ENCODE results near the gene FILIP1. TPM values are rescaled to one million over a fixed set of nuclear protein-coding genes. Genes with fewer than 3 reads are reported as not detected.
A peak's percentile ranks its signal among the peaks of the same experiment; 100 is the strongest.

Gene FILIP1
- total and polyA plus RNA-seq, 4 donors = 2.0 to 10.4 (median 5.4) TPM

GRCh38 chr6:75250552-75250951, 243.0 kb downstream of the FILIP1 start:
- no peaks in the 10 kb centered on the region for H3K4me1 ChIP-seq (ENCODE audit: control insufficient read depth, insufficient read depth, low read length)
- no peak overlapping the region for H3K27ac ChIP-seq (ENCODE audit: low read depth, low read length)
- no CpG with 5 or more reads among the region's 2 CpGs for WGBS (ENCODE audit: insufficient coverage)
- no peaks in the 10 kb centered on the region for H3K36me3 ChIP-seq (ENCODE audit: control insufficient read depth, insufficient read depth, low read length)
- no peaks in the 10 kb centered on the region for H3K9me3 ChIP-seq (ENCODE audit: control insufficient read depth, insufficient read depth, low read length)
- DNase-seq (ENCODE audit: low read depth in 4 of 6, low spot score in 6 of 6) = no peak
- H3K4me3 ChIP-seq (ENCODE audit: low read depth, low read length) = no peak overlapping the region
- H3K27me3 ChIP-seq (ENCODE audit: control insufficient read depth, insufficient read depth, low read length) = no peaks in the 10 kb centered on the region

GRCh38 chr6:75249837-75250236, 243.8 kb downstream of the FILIP1 start:
- Histone ChIP-seq H3K9me3 (ENCODE audit: control insufficient read depth, insufficient read depth, low read length) (no peaks in the 10 kb centered on the region), H3K27me3 (ENCODE audit: control insufficient read depth, insufficient read depth, low read length) (no peaks in the 10 kb centered on the region), H3K36me3 (ENCODE audit: control insufficient read depth, insufficient read depth, low read length) (no peaks in the 10 kb centered on the region), H3K4me1 (ENCODE audit: control insufficient read depth, insufficient read depth, low read length) (no peaks in the 10 kb centered on the region), H3K4me3 (ENCODE audit: low read depth, low read length) (no peak overlapping the region), H3K27ac (ENCODE audit: low read depth, low read length) (no peak overlapping the region)
- no peak for DNase-seq (ENCODE audit: low read depth in 4 of 6, low spot score in 6 of 6)

GRCh38 chr6:75246386-75246785, 247.2 kb downstream of the FILIP1 start:
- Histone ChIP-seq H3K4me3 (ENCODE audit: low read depth, low read length) (no peak overlapping the region), H3K4me1 (ENCODE audit: control insufficient read depth, insufficient read depth, low read length) (peaks cover 14% of the 10 kb centered on the region), H3K36me3 (ENCODE audit: control insufficient read depth, insufficient read depth, low read length) (peaks cover 2% of the 10 kb centered on the region), H3K27ac (ENCODE audit: low read depth, low read length) (no peak overlapping the region), H3K9me3 (ENCODE audit: control insufficient read depth, insufficient read depth, low read length) (no peaks in the 10 kb centered on the region), H3K27me3 (ENCODE audit: control insufficient read depth, insufficient read depth, low read length) (no peaks in the 10 kb centered on the region)
- 100% methylated on average over 1 of the region's 2 CpGs for WGBS (ENCODE audit: insufficient coverage)
- DNase-seq (ENCODE audit: low read depth in 4 of 6, low spot score in 6 of 6) = no peak

GRCh38 chr6:75244063-75244584, 249.5 kb downstream of the FILIP1 start:
- H3K4me1 ChIP-seq (ENCODE audit: control insufficient read depth, insufficient read depth, low read length) = peaks cover 14% of the 10 kb centered on the region
- no peaks in the 10 kb centered on the region for H3K27me3 ChIP-seq (ENCODE audit: control insufficient read depth, insufficient read depth, low read length)
- H3K36me3 ChIP-seq (ENCODE audit: control insufficient read depth, insufficient read depth, low read length) = peaks cover 7% of the 10 kb centered on the region
- no peak for DNase-seq (ENCODE audit: low read depth in 4 of 6, low spot score in 6 of 6)
- peak overlapping the region; percentile 96 for H3K27ac ChIP-seq (ENCODE audit: low read depth, low read length)
- H3K4me3 ChIP-seq (ENCODE audit: low read depth, low read length) = peak overlapping the region; percentile 94
- WGBS (ENCODE audit: insufficient coverage) = 27% methylated on average over 5 of the region's 15 CpGs
- H3K9me3 ChIP-seq (ENCODE audit: control insufficient read depth, insufficient read depth, low read length) = no peaks in the 10 kb centered on the region

- Histone ChIP-seq H3K4me1 (ENCODE audit: control insufficient read depth, insufficient read depth, low read length) (peaks cover 14% of the 10 kb centered on the region), H3K27ac (ENCODE audit: low read depth, low read length) (peak within 1 kb of the TSS; percentile 96), H3K27me3 (ENCODE audit: control insufficient read depth, insufficient read depth, low read length) (no peaks in the 10 kb centered on the region), H3K9me3 (ENCODE audit: control insufficient read depth, insufficient read depth, low read length) (no peaks in the 10 kb centered on the region), H3K36me3 (ENCODE audit: control insufficient read depth, insufficient read depth, low read length) (peaks cover 11% of the 10 kb centered on the region), H3K4me3 (ENCODE audit: low read depth, low read length) (peak within 1 kb of the TSS; percentile 94)
- peak; percentile 89 to 99 (median 90) for DNase-seq (ENCODE audit: low read depth in 4 of 6, low spot score in 6 of 6)
- 0% methylated on average over 33 of the region's 36 CpGs for WGBS (ENCODE audit: insufficient coverage)
Measured at GRCh38 chr6:75243333-75244062, 250.1 kb downstream of the FILIP1 start, which contains the start of gene COX7A2. Gene COX7A2 (minus strand): TSS chr6:75243801. CDS start chr6:75243734, 67 bp downstream.

Small RNAs within 50 kb of the gene (small RNA-seq; reads per million reads assigned to genes)
- gene MIR4463 (ENCODE audit: low replicate concordance) (not detected), gene RF00012 (ENCODE audit: low replicate concordance) (0.06 reads per million), gene RNU1-34P (ENCODE audit: low replicate concordance) (0.24 reads per million, percentile 16 among the genes with 10 or more reads in this experiment)

Other genes with a start within 250 kb of the FILIP1 start
- 100 to 1,000 TPM; 154 to 475 TPM for gene COX7A2, start 250.0 kb downstream of the FILIP1 start, total RNA-seq
- gene COX7A2, start 250.0 kb downstream of the FILIP1 start, polyA plus RNA-seq (ENCODE audit: insufficient read length in 2 of 2) = 100 to 1,000 TPM; 453 to 463 TPM
- gene TMEM30A, start 209.0 kb downstream of the FILIP1 start, total RNA-seq = 100 to 1,000 TPM in 1 of 2 donors, 10 to 100 TPM in 1; 83.5 to 255 TPM
- 100 to 1,000 TPM; 117 to 156 TPM for gene TMEM30A, start 209.0 kb downstream of the FILIP1 start, polyA plus RNA-seq (ENCODE audit: insufficient read length in 2 of 2)
- 100 to 1,000 TPM; 120 to 174 TPM for gene SENP6, start 108.1 kb upstream of the FILIP1 start, total RNA-seq
- 10 to 100 TPM; 76.1 to 84.9 TPM for gene SENP6, start 108.1 kb upstream of the FILIP1 start, polyA plus RNA-seq (ENCODE audit: insufficient read length in 2 of 2)

Data from spinal cord (tissue), 10 donors.